HG03439 (cell line): ENCODE data around the gene MAD2L2.
"Not testable (repeated sequence)": the region's sequence is repeated elsewhere in the genome, so short reads cannot be mapped to it uniquely, and the experiment has no call there.

Experiments used
- ATAC-seq: cut with Tn5 transposase; IDR thresholded peaks from one replicate; pipeline ENCODE4 v1.9.1; 2021; ENCODE audit warnings: mild to moderate bottlenecking, moderate library complexity; ENCODE audit not compliant: unreplicated experiment

Gene MAD2L2

DNA sequence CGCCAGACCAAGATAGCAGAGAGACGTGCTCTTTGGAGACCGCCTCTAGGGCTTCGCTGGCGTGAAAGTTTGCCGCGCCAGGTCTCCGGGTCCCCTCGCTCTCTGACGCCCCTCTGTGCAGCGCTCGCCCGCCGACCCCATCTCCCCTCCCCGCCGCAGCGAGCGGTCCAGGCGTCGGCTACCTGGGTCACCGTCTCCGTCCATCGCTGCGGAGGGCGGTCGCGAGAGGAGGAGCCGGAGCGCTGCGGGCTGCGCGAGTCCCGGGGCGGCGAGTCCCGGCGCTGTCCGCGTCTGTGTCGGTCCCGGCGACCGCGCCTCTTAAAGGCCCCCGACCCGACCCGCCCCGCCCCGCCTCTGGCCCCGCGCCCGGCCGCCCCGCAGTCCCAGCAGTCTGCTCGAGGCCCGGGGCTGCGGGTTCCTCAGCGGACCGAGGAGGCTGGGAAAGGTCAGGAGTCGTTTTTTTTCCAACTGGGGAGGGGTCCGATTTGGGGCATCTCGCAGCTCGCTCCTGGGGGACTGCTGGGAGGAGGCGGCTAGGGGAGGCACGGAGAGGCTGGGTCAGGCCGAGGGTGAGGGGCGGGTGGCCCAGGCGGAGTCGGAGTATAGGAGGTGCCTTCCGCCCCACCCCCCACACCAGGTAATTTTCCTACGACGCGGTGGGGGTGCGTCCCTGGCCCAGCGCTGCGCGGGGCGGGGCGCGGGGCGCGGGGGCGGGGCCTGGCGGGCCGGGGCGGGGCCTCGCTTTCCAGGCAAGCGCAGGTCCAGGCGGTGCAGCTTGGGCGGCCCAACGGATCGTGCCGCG is 26.6 kb downstream of the MAD2L2 start, which contains the start of the genes FBXO2 and FBXO44:
FBXO2 (minus strand) TSS at position 293 of the 802 bp plus-strand sequence; CDS start at position 204, 89 bp downstream.
FBXO44 (plus strand) TSS at position 741 of the 802 bp plus-strand sequence. CDS start 959 bp downstream, outside the sequence.
- ATAC-seq = peak; percentile 62

DNA sequence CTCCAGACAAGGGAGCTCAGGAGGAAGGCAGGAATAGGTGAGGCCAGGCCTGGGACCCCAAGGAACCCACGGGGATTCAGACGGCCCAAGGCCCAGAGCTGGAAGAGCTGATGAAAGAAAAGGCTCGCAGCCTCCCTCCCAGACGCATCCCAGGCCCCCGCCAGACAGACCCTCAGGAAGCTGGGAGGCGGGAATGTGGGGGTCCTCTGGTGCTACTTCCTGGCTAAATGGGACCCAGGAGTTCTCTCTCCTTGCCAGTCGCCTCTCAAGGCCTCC is 27.1 kb downstream of the MAD2L2 start:
- no peak for ATAC-seq

DNA sequence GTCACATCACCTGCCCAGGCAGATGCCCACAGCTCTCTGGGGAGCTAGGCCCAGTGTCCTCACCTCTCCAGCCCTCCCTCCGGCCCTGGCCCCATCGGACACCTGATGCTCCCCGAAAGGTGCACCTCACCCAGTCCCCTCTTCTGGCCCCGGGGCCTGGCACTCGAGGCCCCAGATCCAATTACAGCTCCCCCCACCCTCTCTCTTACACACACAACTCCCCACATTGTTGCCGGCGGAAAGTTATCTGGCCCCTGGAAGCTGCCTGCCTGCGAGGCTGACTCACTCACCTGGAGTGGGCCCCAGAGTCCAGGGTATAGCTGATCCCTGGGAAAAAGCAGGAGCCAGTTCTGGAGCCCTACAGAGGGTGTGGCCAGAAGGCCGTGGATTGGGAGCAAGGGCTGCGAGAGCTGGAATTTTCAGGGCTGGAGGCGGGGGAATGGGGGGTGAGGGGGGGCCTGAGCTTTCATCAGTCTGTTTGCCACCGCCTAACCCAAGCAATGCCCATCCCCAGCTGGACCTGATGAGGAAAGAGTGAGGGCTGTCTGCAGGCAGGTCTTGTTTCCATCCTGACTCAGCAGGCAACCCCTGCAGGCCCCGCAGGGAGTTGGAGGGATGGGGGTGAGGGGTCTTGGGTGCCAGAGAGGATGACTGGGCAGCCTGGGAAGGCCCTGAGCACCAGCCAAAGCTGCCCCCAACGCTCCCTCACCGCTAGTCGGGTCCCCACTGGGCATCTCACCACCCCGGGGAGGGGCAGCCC is 27.7 kb downstream of the MAD2L2 start:
- ATAC-seq = no peak

DNA sequence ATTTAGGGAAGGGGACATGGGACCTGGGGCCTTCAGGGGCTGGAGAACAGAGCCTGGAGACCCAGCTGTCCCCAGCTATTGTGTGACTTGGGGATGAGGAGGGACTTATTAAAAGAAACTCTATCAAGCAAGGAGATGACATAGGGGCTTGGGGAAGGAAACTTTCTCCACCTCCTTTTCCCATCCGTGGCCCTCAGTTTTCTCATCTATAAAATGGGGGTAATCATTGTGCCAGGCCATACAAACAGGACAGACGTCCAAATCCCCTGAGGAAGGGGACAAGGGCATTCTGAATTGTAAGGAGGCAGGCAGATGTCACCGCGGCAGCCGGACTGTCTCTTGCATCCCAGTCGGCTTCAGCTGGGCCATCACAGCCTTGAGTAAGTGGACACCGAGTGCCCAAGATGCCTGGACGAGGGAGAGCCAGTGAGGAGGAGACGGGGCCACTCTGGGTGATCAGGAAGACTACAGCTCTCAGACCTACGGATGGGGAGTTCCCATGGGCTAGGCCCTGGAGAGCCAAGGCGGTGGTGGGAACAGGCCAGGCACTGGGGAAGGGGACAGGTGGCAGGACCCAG is 28.7 kb downstream of the MAD2L2 start:
- ATAC-seq = no peak

DNA sequence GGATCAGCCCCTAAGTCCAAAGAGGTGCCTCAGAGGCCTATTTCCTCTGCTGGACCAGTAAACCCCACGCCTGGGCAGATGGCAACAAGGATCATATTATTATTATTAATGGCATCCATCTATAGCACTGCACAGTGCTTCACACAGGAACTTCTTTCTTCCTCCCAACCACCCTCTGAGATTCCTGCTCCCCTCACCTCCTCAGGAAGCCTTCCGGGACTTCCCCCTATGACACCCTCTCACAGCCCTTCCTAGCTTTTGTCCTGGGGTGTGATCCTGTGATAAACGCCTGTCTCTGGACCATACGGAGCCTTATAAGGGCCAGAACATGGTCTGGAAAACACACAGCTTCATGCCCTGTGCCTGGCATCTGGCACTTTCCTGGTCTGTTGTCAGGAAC is 29.9 kb downstream of the MAD2L2 start:
- no peak for ATAC-seq

DNA sequence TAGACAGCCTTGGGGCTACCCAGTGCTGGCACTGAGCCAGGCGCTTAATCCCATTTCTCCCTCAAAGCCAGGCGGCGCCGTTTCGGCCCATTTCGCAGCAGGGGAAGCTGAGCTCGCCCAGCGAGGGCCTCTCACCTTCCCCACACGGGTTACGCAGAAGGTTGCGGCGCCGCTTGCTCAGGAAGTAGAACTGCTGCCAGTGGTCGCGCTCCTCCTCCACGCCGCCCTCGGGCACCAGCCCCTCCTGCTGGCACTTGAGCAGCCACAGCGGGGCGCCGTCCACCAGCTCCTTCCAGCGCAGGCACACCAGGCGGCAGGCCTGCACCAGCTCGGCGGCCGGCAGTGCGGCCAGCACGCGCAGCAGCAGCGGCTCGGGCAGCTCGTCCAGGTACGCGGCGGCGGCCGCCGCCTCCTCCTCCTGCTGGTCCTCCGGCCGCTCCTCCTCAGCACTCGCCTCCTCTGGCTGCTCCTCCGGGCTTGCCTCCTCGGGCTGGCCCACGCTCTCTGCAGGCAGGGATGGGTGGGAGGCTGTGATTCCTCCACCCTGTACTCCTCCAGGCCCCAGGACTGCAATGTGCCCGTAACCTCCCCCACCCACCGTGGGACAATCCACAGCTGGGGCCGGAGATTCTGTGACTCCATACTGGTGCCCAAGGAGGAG is 30.5 kb downstream of the MAD2L2 start:
- no peak for ATAC-seq

DNA sequence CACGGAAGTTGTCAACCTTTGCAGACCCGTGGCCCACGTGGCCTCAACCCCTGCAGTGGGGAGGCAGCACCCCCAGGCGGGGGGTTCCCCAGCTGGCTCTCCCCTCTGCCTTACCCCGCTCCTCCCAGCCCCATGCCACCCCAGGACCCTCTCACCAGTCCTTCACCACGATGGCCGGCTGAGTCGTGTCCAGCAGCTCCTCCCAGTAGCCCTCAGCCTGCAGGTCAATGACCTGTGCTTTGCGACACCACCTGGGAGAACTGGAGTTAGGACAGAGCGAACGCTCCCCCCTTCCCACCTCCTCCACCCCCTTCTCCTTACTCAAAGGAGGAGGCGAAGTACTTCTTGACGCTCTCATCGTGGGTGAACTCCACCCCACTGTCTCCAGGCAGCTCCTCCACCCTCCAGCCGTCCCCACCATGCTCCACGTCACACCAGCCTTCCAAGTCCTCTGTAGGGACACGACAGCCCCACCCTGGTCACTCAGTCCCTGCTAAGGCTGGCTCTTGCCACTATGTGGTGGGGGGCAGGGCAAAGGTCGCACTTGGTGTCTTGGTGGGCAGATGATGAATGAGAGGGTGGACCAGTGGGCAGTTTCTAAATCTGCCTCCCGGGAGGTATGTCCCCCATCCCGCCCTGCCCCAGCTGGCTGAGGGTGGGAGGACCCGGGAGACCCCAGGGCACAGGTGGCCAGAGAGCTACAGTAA is 31.2 kb downstream of the MAD2L2 start:
- ATAC-seq = no peak

DNA sequence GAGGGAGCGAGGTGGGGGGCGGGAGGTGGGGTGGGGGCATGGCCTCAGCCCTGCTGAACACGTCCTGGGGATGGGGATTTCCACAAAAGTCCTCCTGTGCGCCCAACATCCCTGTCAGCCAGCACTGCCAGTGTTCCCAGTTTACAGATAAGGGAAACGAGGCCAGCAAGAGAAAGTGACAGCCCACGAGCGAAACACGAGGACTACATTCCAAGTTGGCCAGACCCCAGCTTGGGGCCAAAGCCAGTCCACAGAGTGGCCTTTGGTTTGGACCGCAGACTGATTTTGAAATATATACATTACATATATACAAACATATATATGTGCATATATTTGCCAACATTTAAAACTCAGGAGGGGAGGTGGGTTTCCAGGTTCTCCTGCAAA is 31.7 kb downstream of the MAD2L2 start:
- no peak for ATAC-seq

DNA sequence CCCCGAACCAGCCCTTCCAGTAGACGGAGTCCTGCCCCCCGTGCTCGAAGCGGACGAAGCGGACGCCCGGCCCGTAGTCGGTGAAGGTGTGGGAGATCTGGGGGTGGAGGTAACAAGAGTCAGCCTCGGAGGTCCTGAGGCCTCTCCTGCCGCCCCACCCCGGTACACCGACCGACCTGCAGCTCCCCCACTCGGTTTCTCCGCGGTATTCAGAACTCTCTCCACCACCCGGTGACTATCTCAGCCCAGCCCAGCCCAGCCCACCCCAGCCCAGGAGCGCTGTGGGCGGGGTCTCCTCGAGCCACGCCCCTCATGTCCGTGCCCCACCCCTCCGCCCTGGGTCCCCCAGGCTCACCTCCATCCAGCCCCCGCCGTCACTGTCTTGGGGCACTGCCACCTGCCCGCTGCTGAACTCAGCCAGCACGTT is 32.2 kb downstream of the MAD2L2 start:
- no peak for ATAC-seq

DNA sequence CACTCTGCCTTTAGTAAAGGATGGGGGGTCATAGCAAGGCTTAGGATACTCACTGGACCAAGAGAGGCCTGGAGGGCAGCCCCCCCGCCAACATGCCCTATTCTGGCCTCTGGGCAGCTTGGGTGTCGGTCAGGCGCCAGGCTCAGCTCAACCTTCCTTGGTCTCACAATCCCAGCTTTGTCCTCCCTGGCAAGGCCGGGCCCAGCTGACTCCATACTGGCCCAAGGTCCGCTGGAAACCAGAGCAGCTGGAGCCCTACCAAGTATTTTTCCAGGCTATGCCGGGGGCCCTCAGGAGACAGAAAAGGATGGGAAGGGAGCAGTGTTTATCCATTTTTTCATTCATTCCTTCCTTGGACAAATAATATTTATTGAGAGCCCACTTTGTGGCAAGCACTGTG is 32.9 kb downstream of the MAD2L2 start:
- ATAC-seq = no peak

DNA sequence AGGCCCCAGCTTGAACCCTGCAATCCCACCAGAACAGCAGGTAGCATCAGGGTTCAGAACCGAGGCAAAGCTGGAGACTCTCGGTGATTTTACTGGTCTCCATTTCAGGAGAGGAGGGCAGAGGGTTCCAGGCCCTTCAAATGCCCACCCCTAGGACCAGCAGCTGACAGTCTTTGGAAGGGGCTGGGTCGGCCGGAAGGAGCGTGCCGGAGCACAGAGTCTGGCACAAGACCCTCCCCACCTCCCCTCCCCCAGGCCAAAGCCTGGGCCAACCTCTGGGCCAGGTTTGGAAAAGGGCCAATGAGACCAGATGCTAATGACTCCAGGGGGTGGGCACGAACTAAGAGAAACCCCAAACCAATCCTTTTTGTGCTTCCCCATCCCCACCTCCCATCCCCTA is 33.6 kb downstream of the MAD2L2 start:
- no peak for ATAC-seq

DNA sequence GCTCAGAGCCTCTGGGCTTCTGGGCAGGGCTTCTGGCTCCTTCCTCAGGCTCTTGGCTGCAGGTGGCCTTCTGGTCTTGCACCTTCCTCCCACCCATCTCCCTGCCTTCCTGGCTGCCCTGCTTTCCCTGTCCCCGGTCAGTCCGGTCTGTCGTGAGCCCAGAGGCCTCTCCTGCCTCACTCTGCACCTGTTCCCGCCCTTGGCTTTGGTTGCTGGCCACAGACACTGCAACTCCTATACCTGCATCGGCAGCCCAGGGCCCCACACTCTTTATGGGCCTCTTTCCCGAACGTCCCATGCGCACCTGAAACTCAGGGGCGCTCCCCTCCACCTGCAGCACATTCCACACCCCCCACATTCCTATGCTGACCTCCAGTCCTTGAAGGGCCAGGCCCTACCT is 34.6 kb downstream of the MAD2L2 start:
- no peak for ATAC-seq

DNA sequence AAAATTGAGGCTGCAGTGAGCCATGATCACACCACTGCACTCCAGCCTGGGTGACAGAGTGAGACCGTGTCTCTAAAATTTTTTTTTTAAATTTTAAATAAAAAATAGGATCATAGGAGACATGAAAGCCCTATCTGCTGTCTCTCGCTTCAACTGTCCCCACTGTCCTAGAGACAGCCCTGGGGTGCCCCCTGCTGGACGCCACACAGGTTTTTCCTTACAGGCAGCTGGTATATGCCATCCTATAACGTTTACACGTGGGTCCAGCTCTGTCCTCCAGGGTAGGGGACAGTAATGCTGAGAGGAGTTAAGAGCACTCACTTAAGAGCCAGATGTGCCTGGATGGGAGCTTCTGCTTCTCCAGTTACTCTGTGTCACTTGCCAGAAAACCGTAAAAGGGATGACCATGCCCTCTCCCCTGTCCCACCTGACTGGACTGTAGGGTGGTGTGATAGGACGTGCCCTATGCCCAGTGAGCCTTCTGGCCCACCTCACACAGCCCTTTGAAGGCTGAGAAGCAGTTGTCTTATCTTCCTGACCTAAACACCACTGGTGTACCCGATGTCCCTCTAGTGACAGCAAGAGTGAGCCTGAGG is 35.2 kb downstream of the MAD2L2 start:
- ATAC-seq = no peak

DNA sequence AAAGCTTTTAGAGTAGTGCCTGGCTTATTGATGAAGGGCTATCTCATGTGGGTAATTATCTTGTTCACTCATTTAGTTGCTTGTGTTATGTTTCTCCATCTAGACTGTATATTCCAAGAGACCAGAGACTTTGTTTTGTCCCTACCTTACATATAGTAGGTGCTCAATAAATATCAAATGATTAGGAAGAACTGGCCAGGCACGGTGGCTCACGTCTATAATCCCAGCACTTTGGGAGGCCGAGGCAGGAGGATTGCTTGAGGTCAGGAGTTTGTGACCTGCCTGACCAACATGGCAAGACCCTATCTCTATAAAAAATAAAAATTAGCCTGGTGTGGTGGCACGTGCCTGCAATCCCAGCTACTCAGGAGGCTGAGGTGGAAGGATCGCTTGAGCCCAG is 35.7 kb downstream of the MAD2L2 start:
- ATAC-seq = no peak

DNA sequence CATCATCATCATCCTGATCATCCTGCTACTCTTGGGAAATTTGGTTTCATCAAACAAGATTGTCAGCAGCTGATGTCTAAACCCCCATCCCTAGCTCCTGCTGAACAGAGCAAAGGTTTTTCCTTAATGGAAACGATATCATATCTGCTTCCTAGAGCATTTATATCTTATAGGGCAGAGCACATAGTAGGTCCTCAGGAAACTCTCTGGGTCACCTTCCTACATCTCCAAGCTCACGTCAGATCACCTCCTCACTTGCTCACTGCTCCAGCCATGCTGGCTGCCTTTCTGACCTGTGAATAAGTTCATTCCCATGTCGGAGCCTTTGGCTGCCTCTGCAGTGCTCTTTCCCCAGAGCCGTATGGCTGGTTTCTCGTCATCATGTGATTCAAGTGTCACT is 37.2 kb downstream of the MAD2L2 start:
- no peak for ATAC-seq

DNA sequence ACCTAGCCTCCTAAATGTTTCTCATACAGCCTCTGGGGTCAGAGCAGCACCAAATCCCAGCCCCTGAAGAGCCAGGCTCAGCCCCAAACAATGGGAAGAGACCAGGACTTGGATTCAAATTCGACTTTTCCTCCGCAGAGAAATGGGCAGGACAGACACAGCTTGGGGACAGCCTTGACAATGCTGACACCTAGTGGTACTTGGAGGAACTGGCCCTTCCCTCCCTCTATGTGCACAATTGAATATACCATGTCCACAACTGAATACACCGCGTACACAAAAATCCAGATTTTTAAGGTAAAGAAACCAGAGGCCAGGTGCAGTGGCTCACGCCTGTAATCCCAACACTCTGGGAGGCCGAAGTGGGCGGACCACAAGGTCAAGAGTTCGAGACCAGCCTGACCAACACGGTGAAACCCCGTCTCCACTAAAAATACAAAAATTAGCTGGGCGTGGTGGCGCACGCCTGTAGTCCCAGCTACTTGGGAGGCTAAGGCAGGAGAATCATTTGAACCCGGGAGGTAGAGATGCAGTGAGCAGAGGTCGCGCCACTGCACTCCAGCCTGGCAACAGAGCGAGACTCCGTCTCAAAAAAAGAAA is 38.4 kb downstream of the MAD2L2 start:
- ATAC-seq = not testable (repeated sequence)

DNA sequence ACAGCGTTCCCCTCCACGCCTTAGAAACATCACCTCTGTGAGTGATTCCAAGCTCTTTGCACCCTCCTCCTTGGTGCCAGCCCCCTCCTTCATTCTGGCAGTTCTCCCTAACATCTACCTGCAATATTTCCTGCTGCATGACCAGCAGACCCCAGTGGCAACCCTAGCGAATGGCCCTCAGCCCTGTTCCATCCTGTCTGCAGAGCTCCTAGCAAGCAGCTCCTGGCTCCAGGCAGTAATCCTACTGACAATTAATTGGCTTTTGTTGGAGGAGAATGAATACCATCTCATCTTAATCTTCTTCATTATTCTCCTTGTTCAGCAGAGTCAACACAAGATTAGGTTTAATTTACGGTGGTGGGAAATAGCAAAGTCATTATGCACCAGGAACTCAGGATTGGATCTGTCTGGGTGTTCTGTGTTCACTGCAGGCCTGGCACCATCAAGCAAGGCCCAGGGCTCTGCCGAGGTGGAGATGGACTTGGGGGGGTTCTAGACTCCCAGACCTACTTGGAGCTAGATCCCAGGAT is 39.1 kb downstream of the MAD2L2 start:
- no peak for ATAC-seq

DNA sequence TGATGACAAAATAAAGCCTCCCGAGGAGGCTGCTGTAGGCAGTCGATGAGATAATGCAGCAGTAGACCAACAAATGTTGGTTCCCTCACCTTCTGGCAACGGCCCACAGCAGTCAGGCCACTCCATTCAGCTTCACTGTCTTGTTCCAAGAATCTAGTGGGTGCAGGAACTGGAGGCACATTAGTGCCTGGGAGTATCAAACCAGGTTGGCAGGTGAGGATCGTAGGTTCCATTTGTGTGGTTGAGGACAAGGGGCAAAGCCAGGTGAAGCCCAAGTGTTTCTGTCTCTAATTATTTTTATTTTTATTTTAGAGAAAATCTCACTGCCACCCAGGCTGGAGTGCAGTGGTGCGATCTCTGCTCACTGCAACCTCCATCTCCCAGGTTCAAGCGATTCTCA is 40.0 kb downstream of the MAD2L2 start:
- ATAC-seq = no peak

DNA sequence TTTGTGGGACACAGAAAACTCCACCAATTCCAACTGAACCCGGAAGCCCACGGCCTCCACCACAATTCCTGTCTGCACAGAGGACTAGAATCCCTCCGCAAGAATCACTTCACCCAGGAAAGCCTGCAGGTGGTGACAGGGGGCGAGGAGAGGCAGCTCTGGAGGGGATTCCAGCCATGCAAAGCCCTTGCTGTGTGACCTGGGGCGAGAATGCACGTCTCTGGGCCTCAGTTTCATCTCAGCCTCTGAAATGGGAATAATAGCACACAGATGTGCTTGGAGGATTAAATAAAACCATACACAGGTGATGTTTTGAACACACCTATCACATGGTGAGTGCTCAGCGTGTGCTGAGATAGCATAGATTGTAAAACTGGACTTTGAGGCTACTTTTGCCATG is 40.8 kb downstream of the MAD2L2 start:
- no peak for ATAC-seq

DNA sequence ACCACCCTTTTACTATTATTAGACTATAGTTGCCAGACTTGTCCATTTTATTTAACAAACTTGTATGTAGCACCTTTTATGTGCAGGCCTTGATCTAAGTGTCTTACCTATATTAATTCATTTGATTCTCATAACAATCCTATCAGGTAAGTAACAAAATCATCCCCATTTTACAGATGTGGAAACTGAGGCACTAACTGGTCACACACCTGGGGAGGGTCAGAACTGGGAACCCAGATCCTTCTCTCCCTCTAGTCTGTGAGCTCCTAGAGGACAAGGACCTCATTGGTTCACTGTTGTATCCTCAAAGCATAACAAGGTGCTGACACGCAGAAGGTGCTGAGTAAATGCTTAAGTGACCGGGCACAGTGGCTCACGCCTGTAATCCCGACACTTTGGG is 41.6 kb downstream of the MAD2L2 start:
- no peak for ATAC-seq
